Skeletal muscle tissue (tissue), 4 donors: Measurements from ENCODE around the gene RASAL2. TPM values are rescaled to one million over a fixed set of nuclear protein-coding genes. Genes with fewer than 3 reads are reported as not detected.
"Not testable (repeated sequence)": the region's sequence is repeated elsewhere in the genome, so short reads cannot be mapped to it uniquely, and the experiment has no call there.

Experiments used
- H3K27ac ChIP-seq: one replicate; pipeline ENCODE4 v1.7.0; 2013; ENCODE audit warnings: mild to moderate bottlenecking, low read depth, low read length, inconsistent platforms
- H3K27me3 ChIP-seq, 3 donors: one replicate each; pipeline ENCODE4 v1.7.0; 2013; ENCODE audit warnings: low read length in 3 of 3; ENCODE audit not compliant: control insufficient read depth in 3 of 3, insufficient read depth in 3 of 3
- H3K36me3 ChIP-seq, 3 donors: one replicate each; pipeline ENCODE4 v1.7.0; 2013; ENCODE audit warnings: low read length in 3 of 3; ENCODE audit not compliant: control insufficient read depth in 3 of 3, insufficient read depth in 3 of 3
- H3K4me1 ChIP-seq, 3 donors: one replicate each; pipeline ENCODE4 v1.7.0; 2013; ENCODE audit warnings: low read length in 3 of 3, mild to moderate bottlenecking in 3 of 3; ENCODE audit not compliant: control insufficient read depth in 3 of 3, insufficient read depth in 3 of 3
- H3K4me3 ChIP-seq, 3 donors: one replicate each; pipeline ENCODE4 v1.7.0; 2013; ENCODE audit warnings: low read length in 3 of 3
- H3K9ac ChIP-seq, 3 donors: one replicate each; pipeline ENCODE4 v1.7.0; 2013; ENCODE audit warnings: low read length in 3 of 3, mild to moderate bottlenecking in 3 of 3, moderate library complexity in 2 of 3, low read depth in 1 of 3
- H3K9me3 ChIP-seq, 3 donors: one replicate each; pipeline ENCODE4 v1.7.0; 2013; ENCODE audit warnings: low read length in 3 of 3; ENCODE audit not compliant: control insufficient read depth in 3 of 3
- total RNA-seq: library from RNA; depleted of rRNA; stranded (reverse); fragments of >200 nt; gene quantifications from one replicate; pipeline ENCODE4 v1.2.3, GENCODE V29; 2014
- donor health status: Osteomylitis.

Gene RASAL2
- total RNA-seq, 1 donor from 2014 or later = 8.4 TPM

GRCh38 chr1:178498896-178499675 is 405.2 kb downstream of the RASAL2 start:
- Histone ChIP-seq H3K27ac (no peak overlapping the region), H3K36me3 (no peaks in the 10 kb centered on the region), H3K9ac (no peak overlapping the region), H3K4me1 (peaks cover 0 to 8% (median 4%) of the 10 kb centered on the region in 3 donors), H3K27me3 (no peaks in the 10 kb centered on the region), H3K4me3 (no peak overlapping the region), H3K9me3 (no peaks in the 10 kb centered on the region)

GRCh38 chr1:178500091-178500770 is 406.3 kb downstream of the RASAL2 start:
- H3K9me3 ChIP-seq = no peaks in the 10 kb centered on the region
- no peak overlapping the region for H3K9ac ChIP-seq
- no peaks in the 10 kb centered on the region for H3K36me3 ChIP-seq
- peaks cover 0 to 3% (median 0%) of the 10 kb centered on the region in 3 donors for H3K27me3 ChIP-seq
- no peak overlapping the region for H3K4me3 ChIP-seq
- no peak overlapping the region for H3K27ac ChIP-seq
- peaks cover 0 to 8% (median 4%) of the 10 kb centered on the region in 3 donors for H3K4me1 ChIP-seq

DNA sequence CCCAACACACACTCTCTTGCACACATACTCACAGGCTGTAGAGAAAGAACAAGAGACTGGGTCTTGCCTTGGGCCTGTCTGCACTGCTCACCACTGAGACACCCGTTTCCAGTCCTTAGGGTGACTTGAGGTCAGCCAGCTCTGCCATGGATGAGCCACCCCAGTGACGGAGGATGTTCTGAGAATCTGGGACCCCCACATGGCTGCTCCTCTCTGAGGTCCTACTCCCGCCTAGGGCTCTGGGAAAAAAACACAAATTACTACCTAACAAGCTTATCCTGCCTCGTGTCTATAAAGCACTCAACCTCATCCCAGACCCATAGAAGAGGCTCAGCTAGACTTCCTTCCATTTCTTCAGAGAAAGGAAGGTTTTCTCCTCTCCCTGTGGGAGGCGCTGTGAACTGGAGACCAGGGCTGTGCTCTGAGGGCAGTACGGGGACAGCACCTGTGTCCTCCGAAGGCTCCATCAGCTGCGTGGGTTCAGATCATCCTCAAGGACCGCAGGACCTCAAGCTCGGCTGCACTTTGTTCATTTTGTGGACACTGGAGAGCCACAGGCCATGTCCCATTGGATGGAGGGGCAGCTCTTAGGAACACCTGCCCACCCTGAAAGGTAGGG is 407.1 kb downstream of the RASAL2 start:
- no peak overlapping the region for H3K27ac ChIP-seq
- H3K9me3 ChIP-seq = no peaks in the 10 kb centered on the region
- H3K4me3 ChIP-seq = no peak overlapping the region
- H3K4me1 ChIP-seq = peaks cover 0 to 8% (median 4%) of the 10 kb centered on the region in 3 donors
- H3K9ac ChIP-seq = no peak overlapping the region
- H3K36me3 ChIP-seq = no peaks in the 10 kb centered on the region
- peaks cover 0 to 3% (median 0%) of the 10 kb centered on the region in 3 donors for H3K27me3 ChIP-seq

- peaks cover 0 to 8% (median 4%) of the 10 kb centered on the region in 3 donors for H3K4me1 ChIP-seq
- peaks cover 0 to 3% (median 0%) of the 10 kb centered on the region in 3 donors for H3K27me3 ChIP-seq
- no peaks in the 10 kb centered on the region for H3K9me3 ChIP-seq
- H3K9ac ChIP-seq = no peak overlapping the region
- H3K27ac ChIP-seq = no peak overlapping the region
- no peak overlapping the region for H3K4me3 ChIP-seq
- H3K36me3 ChIP-seq = no peaks in the 10 kb centered on the region
These were observed 407.9 kb downstream of the RASAL2 start for GRCh38 chr1:178501705-178502329.

- H3K4me1 ChIP-seq = peaks cover 0 to 8% (median 4%) of the 10 kb centered on the region in 3 donors
- no peaks in the 10 kb centered on the region for H3K9me3 ChIP-seq
- H3K27ac ChIP-seq = no peak overlapping the region
- H3K27me3 ChIP-seq = peaks cover 0 to 3% (median 0%) of the 10 kb centered on the region in 3 donors
- no peak overlapping the region for H3K9ac ChIP-seq
- no peak overlapping the region for H3K4me3 ChIP-seq
- no peaks in the 10 kb centered on the region for H3K36me3 ChIP-seq
These were observed 408.4 kb downstream of the RASAL2 start for GRCh38 chr1:178502330-178502714.

DNA sequence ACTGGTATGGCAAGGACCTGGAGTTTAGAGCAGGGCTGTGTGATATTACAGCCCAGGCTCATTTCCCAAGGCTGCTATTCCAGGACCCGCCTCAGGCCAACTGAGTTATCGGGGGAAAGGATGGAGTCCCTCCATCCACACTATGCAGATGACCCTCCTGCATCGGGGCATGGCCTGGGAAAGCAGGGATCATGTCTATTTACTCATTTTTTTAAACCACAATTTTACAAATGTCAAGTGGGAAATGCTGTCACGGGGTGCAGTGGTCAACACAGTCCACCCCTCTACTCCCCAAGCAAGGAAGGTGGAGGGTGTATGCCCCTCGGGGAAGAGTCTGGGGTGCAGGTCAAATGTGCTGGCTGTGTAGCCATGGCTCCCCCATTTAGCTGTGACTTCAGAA is 409.0 kb downstream of the RASAL2 start:
- H3K4me1 ChIP-seq = peaks cover 0 to 8% (median 4%) of the 10 kb centered on the region in 3 donors
- H3K9me3 ChIP-seq = no peaks in the 10 kb centered on the region
- no peak overlapping the region for H3K9ac ChIP-seq
- peaks cover 0 to 3% (median 0%) of the 10 kb centered on the region in 3 donors for H3K27me3 ChIP-seq
- H3K27ac ChIP-seq = no peak overlapping the region
- no peaks in the 10 kb centered on the region for H3K36me3 ChIP-seq
- no peak overlapping the region for H3K4me3 ChIP-seq

GRCh38 chr1:178503316-178503715 is 409.4 kb downstream of the RASAL2 start:
- not testable (repeated sequence) for H3K4me1 ChIP-seq, H3K27ac ChIP-seq, H3K9ac ChIP-seq, H3K27me3 ChIP-seq, H3K9me3 ChIP-seq, H3K4me3 ChIP-seq, H3K36me3 ChIP-seq

DNA sequence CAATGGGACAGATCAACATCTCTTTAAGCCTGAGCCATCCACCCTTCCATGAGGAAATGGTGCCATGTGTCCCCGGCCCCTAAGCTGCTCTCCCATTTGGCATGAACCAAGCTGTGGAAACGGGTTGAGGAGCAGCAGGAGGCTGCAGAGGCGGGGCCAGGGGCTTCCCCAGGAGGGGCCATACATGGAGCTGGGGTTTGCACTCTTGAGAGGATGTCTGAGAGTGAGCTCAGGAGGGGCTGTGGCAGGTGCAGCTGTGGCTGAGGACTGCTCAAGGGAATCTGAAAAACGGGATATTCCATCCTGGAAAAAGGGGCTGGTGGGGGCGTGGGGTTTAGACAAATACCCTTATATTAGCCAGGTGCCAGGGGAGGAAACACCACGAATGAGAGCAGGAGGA is 409.9 kb downstream of the RASAL2 start:
- Histone ChIP-seq H3K4me1 (peaks cover 0 to 8% (median 4%) of the 10 kb centered on the region in 3 donors), H3K27ac (no peak overlapping the region), H3K9me3 (no peaks in the 10 kb centered on the region), H3K4me3 (no peak overlapping the region), H3K36me3 (no peaks in the 10 kb centered on the region), H3K9ac (no peak overlapping the region), H3K27me3 (peaks cover 0 to 3% (median 0%) of the 10 kb centered on the region in 3 donors)

GRCh38 chr1:178504286-178504685 is 410.4 kb downstream of the RASAL2 start:
- peaks cover 0 to 3% (median 0%) of the 10 kb centered on the region in 3 donors for H3K27me3 ChIP-seq
- H3K27ac ChIP-seq = no peak overlapping the region
- peaks cover 0 to 8% (median 4%) of the 10 kb centered on the region in 3 donors for H3K4me1 ChIP-seq
- H3K9ac ChIP-seq = no peak overlapping the region
- H3K4me3 ChIP-seq = no peak overlapping the region
- H3K36me3 ChIP-seq = no peaks in the 10 kb centered on the region
- H3K9me3 ChIP-seq = no peaks in the 10 kb centered on the region
